ENCODE results near the gene LSM6.

Gene LSM6

GRCh38 chr4:146193628-146194027 lies 18.1 kb downstream of the LSM6 start:
- TF ChIP-seq, protein P1, sequence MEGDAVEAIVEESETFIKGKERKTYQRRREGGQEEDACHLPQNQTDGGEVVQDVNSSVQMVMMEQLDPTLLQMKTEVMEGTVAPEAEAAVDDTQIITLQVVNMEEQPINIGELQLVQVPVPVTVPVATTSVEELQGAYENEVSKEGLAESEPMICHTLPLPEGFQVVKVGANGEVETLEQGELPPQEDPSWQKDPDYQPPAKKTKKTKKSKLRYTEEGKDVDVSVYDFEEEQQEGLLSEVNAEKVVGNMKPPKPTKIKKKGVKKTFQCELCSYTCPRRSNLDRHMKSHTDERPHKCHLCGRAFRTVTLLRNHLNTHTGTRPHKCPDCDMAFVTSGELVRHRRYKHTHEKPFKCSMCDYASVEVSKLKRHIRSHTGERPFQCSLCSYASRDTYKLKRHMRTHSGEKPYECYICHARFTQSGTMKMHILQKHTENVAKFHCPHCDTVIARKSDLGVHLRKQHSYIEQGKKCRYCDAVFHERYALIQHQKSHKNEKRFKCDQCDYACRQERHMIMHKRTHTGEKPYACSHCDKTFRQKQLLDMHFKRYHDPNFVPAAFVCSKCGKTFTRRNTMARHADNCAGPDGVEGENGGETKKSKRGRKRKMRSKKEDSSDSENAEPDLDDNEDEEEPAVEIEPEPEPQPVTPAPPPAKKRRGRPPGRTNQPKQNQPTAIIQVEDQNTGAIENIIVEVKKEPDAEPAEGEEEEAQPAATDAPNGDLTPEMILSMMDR (IDR thresholded peaks at IDR 0.05): no peak
- H3K36me3 ChIP-seq: peaks cover 42% of the 10 kb centered on the region
- no peak overlapping the region for H3K27ac ChIP-seq
- no peaks in the 10 kb centered on the region for H3K27me3 ChIP-seq
- H3K4me1 ChIP-seq (ENCODE audit: control insufficient read depth in 1 of 2, insufficient read depth in 1 of 2, low read depth in 1 of 2, low read length in 1 of 2): no peaks in the 10 kb centered on the region
- no peaks in the 10 kb centered on the region for H3K9me3 ChIP-seq
- H3K4me3 ChIP-seq (ENCODE audit: low read depth in 1 of 2, low read length in 1 of 2): no peak overlapping the region

DNA sequence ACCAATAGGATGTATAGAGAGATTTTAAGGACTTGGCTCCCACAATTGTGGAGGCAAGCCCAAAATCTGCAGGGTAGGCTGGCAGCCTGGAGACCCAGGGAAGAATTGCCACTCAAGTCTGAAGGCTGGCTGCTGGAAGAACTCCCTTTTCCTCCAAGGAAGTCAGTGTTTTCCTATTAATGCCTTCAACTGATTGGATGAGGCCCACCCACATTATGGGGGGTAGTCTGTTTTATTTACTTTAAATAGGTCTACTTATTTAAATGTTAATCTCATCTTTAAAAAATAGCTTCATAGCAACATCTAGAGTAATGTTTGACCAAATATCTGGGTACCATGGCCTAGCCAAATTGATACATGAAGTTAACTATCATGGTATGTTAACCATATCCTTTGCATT lies 18.7 kb downstream of the LSM6 start:
- no peak overlapping the region for H3K27ac ChIP-seq
- H3K4me3 ChIP-seq (ENCODE audit: low read depth in 1 of 2, low read length in 1 of 2): no peak overlapping the region
- peaks cover 37% of the 10 kb centered on the region for H3K36me3 ChIP-seq
- H3K27me3 ChIP-seq: no peaks in the 10 kb centered on the region
- TF ChIP-seq, protein P1 (IDR thresholded peaks at IDR 0.05): no peak
- H3K4me1 ChIP-seq (ENCODE audit: control insufficient read depth in 1 of 2, insufficient read depth in 1 of 2, low read depth in 1 of 2, low read length in 1 of 2): no peaks in the 10 kb centered on the region
- no peaks in the 10 kb centered on the region for H3K9me3 ChIP-seq

DNA sequence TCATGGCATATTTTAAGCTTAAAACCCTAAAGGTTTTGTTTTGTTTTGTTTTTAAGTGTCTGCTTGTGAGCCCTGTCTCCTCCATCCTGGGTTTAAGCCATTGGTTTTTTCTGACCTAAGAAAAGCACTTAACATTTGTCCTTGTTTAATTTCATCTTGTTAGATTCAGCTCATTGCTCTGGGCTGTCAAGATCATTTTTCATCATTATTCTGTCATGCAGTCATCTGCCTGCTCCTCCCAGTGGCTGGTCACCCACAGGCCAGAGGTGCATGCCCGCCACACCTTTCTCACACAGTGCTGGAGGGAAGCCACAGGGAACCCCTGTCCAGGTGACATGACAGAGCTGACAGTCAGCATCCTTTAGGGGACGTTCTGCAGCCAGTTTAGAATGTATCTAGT lies 27.1 kb downstream of the LSM6 start:
- H3K27ac ChIP-seq: no peak overlapping the region
- TF ChIP-seq, protein P1 (IDR thresholded peaks at IDR 0.05): no peak
- no peaks in the 10 kb centered on the region for H3K36me3 ChIP-seq

DNA sequence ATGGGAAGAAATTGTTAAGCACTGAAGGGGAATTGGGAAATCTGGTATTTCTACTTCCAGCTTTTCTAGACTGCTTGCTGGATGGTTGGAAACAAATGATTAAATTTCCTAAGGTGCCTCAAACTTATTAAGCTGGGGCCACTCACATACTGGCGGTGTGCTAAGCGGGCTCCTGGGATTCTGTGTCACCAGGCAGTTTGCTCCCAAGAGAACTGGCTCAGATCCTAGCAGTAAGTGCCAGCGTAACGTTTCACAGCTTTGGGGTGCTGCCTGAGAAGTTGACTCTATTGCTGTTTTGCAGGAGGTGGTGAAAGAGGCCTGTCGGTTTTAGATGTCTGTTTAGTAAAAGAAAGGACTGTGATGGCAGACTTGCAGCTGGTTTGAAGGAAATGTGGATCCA lies 31.9 kb downstream of the LSM6 start:
- Histone ChIP-seq H3K4me3 (ENCODE audit: low read depth in 1 of 2, low read length in 1 of 2) (no peak overlapping the region), H3K27me3 (peaks cover 27% of the 10 kb centered on the region), H3K27ac (no peak overlapping the region), H3K4me1 (ENCODE audit: control insufficient read depth in 1 of 2, insufficient read depth in 1 of 2, low read depth in 1 of 2, low read length in 1 of 2) (no peaks in the 10 kb centered on the region), H3K36me3 (no peaks in the 10 kb centered on the region), H3K9me3 (no peaks in the 10 kb centered on the region)
- TF ChIP-seq, protein P1 (IDR thresholded peaks at IDR 0.05): no peak

More for the DNA sequence above, 27.1 kb downstream of the LSM6 start:
- Histone ChIP-seq H3K4me1 (ENCODE audit: control insufficient read depth in 1 of 2, insufficient read depth in 1 of 2, low read depth in 1 of 2, low read length in 1 of 2) (no peaks in the 10 kb centered on the region), H3K27me3 (peaks cover 6% of the 10 kb centered on the region), H3K9me3 (no peaks in the 10 kb centered on the region), H3K4me3 (ENCODE audit: low read depth in 1 of 2, low read length in 1 of 2) (no peak overlapping the region)

GRCh38 chr4:146210890-146211289 lies 35.4 kb downstream of the LSM6 start:
- Histone ChIP-seq H3K4me3 (ENCODE audit: low read depth in 1 of 2, low read length in 1 of 2) (no peak overlapping the region), H3K27me3 (peaks cover 27% of the 10 kb centered on the region), H3K4me1 (ENCODE audit: control insufficient read depth in 1 of 2, insufficient read depth in 1 of 2, low read depth in 1 of 2, low read length in 1 of 2) (no peaks in the 10 kb centered on the region), H3K9me3 (no peaks in the 10 kb centered on the region), H3K27ac (no peak overlapping the region), H3K36me3 (no peaks in the 10 kb centered on the region)
- TF ChIP-seq, protein P1 (IDR thresholded peaks at IDR 0.05): no peak

DNA sequence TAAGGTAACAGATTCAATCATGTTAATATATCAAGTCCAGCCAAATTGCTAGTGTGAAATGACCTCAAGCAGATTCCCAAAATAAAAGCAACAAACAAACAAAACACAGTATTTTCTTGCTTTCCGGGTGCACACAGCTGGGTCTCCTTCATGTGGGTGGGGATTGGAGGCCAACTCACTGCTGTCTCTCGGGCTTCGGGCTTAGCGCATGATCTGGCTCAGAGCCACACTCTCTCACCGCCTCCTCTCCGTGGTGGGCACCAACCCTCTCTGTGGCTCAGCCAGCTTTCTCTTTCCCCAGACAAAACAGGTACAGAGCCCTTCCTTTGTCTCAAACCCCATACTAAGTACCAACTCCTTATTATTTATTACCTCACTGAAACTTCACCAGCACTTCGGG lies 35.9 kb downstream of the LSM6 start:
- no peaks in the 10 kb centered on the region for H3K9me3 ChIP-seq
- peaks cover 30% of the 10 kb centered on the region for H3K27me3 ChIP-seq
- H3K4me1 ChIP-seq (ENCODE audit: control insufficient read depth in 1 of 2, insufficient read depth in 1 of 2, low read depth in 1 of 2, low read length in 1 of 2): no peaks in the 10 kb centered on the region
- H3K27ac ChIP-seq: no peak overlapping the region
- H3K4me3 ChIP-seq (ENCODE audit: low read depth in 1 of 2, low read length in 1 of 2): no peak overlapping the region
- TF ChIP-seq, protein P1 (IDR thresholded peaks at IDR 0.05): no peak
- no peaks in the 10 kb centered on the region for H3K36me3 ChIP-seq

Measured in neutrophil (primary cell).